NAMALWA (cell line): ENCODE results near the gene MRFAP1L1.
"Not testable (repeated sequence)": the region's sequence is repeated elsewhere in the genome, so short reads cannot be mapped to it uniquely, and the experiment has no call there.

Source experiments
- DNase-seq: peaks from one replicate; pipeline ENCODE4 v3.0.0-alpha.2; 2015; ENCODE audit warnings: low spot score

MRFAP1L1 gene

GRCh38 chr4:6688879-6689505, 20.7 kb downstream of the MRFAP1L1 start:
- no peak for DNase-seq

DNA sequence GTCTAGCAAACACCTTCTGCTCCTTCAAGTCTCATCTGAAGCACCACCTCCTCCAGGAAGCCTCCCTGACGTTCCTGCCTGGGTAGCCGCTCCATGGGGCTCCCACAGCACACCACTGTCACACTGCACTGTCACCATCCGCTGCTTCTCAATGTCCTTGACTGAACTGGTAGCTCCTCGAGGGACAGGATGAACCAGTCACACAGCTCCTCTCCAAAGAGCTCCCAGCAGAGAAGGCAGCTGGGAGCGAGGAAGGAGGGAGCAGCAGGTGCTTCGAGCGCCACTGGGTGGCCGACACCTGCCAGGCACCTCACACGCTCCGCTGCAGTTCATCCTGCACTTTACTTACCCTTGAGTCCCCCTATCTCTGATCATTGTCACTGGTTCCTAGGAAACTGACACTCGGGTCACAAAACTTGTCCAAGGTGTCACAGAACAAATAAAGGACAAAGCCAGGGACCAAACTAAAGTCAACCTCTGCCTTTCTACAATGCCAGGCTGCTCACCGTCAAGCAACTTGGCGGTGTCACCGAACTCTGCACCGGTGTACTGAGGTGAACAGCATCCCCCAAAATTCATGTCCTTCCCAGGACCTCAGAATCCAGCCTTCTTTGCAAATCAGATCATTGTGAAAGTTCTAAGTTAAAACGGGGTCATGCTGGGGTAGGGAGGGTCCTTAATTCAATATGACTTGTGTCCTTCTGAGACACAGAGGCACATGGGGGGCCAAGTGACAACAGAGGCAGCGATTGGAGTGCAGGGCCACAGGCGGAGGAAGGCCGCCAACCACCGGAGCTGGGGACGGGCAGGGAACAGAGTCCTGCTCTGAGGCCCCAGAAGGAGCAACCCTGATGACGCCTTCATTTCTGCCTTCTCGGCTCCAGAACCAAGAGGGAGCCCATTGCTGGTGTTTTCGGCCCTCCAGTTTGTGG, 21.5 kb downstream of the MRFAP1L1 start:
- DNase-seq, result no peak

DNA sequence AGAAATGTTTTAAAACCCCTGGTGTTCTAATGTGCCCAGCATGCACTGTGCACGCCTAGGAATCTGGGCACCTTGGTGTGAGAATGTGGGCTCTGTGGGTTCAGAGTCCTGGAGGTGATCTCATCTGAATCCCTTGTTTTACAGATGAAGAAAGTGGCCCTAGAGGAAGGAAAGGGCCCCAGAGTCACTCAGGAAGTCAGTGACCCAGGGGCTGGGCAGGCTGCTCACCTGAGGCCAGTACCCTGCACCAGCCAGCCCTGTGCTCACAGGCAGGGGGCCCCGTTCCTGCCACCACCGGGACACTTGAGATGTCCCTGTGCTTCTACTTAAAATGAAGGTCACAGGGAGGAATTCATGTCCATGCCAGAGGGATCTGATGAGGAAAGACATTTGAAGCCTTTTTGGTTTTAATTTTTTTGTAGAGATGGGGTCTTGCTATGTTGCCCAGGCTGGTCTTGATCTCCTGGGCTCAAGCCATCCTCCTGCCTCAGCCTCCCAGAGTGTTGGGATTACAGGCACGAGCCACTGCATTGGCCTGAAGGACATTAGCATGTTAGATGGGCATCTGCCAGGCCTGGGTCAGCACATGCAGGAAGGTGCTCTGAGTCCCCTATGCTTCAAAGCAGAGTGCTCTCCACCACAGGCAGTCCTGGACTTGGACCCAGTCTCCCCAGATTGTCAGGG, 23.4 kb downstream of the MRFAP1L1 start:
- no peak for DNase-seq

- DNase-seq, result no peak
Measured at GRCh38 chr4:6684656-6685055, 25.0 kb downstream of the MRFAP1L1 start.

DNA sequence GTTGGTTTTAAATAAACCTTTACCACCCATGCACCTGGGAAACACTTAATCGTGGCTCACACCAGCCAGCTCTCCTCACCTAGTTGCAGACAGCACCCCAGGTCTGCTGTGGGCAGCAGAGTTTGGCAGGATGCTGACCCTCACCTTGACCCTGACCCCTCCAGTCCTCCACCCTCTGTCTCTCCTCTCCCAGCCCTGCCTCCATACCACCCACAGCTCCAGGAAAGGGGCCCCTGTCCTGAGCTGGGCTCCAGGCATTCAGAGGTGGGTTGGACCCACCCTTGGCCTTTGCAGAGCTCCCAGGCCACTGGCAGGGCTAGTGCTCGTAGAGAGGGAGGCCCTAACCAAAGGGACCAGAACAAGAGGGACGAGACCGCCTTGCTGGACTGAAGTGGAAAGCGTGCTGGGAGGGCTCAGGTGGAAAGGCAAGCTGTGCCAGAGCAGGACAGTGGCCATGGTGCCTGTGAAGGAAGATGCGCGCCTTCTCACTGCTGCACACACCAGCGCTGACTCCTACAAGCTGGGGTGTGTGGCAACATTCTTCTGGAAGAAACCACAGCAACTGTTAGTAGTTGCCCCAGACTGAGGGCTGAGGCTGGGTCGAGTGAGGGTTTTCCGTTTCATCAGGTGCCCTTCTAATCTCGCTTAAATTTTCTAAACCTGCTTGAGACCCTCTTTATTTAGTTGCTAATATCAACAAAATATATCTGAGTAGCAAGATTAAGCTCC, 26.6 kb downstream of the MRFAP1L1 start:
- no peak for DNase-seq

DNA sequence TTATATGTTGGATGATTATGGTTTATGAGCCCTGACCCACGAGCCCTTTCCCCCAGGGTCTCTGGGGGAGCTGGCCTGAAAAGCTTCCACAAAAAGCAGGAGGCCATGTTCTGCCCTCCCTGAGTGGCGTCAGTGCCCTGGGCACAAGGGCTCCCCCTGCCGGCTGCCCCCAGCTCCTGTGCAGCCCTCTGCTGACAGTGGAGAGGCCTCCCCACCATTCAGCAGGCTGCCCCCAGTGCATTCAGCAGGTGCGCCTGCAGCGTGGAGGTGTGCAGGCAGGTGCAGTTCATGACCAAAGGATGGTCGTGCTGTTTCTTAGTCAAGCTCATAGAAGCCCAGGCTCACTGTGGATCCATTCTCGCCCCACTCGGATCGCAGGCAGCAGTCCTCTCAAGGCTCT, 28.5 kb downstream of the MRFAP1L1 start:
- DNase-seq, result no peak

GRCh38 chr4:6680372-6681034, 29.2 kb downstream of the MRFAP1L1 start:
- peak; percentile 34 for DNase-seq

GRCh38 chr4:6676722-6677558, 32.7 kb downstream of the MRFAP1L1 start:
- DNase-seq, result no peak

DNA sequence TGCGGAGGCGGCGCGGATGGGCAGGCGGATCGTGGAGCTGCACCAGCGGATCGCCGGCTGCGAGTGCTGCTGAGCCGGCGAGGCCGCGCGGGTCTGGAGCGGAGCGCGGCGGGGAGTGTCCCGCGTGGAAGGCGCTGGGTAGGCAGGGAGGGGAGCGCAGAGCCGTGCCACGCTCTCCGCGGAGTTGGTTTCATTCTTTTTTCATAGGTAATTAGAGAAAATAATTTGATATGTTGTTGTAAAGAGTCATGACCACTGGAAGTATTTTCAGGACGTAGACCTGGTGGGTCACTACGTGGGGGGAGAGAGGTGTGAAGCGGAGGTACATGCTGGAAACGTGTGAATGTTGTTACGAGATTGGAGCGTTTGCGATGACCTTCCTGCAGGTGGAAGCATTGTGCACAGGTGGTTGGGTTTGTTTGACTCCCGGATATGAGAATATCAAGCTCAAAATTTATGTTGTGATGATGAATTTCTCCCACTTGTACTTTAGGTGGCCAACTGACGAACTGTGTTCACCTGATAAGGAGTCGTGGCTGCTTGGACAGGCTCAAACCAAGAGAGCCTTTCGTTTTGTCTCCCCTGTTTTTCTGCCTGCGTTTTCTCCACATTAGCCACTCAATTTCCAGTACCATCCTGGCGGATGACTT, 35.0 kb downstream of the MRFAP1L1 start:
- peak; percentile 60 for DNase-seq

GRCh38 chr4:6673660-6674499, 35.8 kb downstream of the MRFAP1L1 start:
- DNase-seq, result peak; percentile 91

- DNase-seq, result not testable (repeated sequence)
Measured at GRCh38 chr4:6673191-6673659, 36.4 kb downstream of the MRFAP1L1 start.

DNA sequence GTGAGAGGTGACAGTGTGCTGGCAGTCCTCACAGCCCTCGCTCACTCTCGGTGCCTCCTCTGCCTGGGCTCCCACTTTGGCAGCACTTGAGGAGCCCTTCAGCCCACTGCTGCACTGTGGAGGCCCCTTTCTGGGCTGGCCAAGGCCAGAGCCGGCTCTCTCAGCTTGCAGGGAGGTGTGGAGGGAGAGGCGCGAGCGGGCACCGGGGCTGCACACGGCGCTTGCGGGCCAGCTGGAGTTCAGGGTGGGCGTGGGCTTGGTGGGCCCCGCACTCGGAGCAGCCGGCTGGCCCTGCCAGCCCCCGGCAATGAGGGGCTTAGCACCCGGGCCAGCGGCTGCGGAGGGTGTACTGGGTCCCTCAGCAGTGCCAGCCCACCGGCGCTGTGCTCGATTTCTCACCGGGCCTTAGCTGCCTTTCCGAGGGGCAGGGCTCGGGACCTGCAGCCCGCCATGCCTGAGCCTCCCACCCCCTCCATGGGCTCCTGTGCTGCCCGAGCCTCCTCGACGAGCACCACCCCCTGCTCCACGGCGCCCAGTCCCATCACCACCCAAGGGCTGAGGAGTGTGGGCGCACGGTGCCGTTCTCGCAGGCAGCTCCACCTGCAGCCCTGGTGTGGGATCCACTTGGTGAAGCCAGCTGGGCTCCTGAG, 37.0 kb downstream of the MRFAP1L1 start:
- DNase-seq, result not testable (repeated sequence)

- no peak for DNase-seq
Measured at GRCh38 chr4:6672131-6672530, 37.5 kb downstream of the MRFAP1L1 start.

- DNase-seq, result no peak
Measured at GRCh38 chr4:6671648-6672047, 38.0 kb downstream of the MRFAP1L1 start.

DNA sequence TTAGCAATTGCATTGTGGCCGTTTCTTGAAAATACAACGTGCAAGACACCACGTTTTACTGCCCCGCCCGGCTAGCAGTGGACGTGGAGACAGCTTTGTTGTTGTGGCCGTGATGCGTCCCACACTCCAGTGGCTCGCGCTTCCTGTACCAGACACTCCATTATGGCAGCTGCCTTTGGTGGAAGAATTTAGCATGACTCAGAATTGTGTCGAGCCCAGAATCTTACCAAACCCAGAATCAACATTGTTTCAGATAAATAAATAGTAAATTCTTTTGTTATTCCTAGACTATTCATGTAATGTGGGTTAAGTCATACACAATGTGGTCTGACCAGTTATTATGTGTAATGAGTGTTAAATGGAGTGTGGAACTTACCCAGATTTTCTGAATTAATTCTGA, 41.3 kb downstream of the MRFAP1L1 start:
- no peak for DNase-seq

DNA sequence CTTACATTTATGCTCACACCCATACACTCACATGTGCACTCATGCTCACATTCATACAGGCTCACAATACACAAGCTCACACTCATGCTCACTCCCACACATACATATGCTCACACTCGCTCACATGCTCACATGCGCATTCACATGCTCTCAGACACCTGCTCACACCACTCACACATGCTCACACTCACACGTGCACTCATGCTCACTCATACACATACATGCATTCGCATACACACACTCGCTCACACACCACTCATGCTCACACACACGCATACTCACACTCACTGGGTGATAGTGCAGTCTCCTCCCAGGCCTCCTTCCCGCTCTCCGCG, 44.4 kb downstream of the MRFAP1L1 start:
- DNase-seq, result no peak

GRCh38 chr4:6663596-6664393, 45.9 kb downstream of the MRFAP1L1 start:
- DNase-seq, result no peak

DNA sequence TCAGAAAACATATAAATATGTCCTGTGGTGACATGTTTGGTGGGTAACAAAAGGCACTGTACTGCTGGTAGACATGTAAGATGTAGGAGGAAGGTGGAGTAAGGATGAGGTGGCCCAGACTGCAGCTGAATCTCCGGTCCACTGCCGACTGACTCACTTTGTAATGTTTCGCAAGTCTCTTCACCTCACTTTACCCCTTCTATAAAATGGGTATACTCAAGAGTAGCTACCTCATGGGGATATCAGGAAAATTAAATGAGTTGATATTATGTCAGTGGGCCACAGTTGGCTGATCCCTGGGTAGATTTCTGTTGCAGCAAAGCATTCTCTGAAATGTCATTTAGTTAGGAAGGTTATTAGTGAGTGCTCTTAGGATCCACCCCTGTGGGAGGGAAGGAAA, 47.1 kb downstream of the MRFAP1L1 start:
- DNase-seq, result no peak
